Naive thymus-derived CD4-positive, alpha-beta T cell (primary cell): ENCODE measurements around the gene MAP1LC3B. TPM values are rescaled to one million over a fixed set of nuclear protein-coding genes. Genes with fewer than 3 reads are reported as not detected.

ENCODE experiments used
- ATAC-seq: fragments of 150-1000 bp; cut with Tn5 transposase; 2 replicates; pipeline ENCODE4 v1.10.0; 2021; ENCODE audit warnings: mild to moderate bottlenecking, moderate library complexity
- CTCF ChIA-PET: fragments of 350-600 bp; sonication (Branson Sonifier 250); formaldehyde crosslinking; loops from one replicate; lab custom pipeline; 2021; ENCODE audit warnings: antibody characterized with exemption; lab: Charles Lee
- POLR2A ChIA-PET: fragments of 350-600 bp; sonication (Branson Sonifier 250); formaldehyde crosslinking; loops from one replicate; lab custom pipeline; 2021; ENCODE audit warnings: antibody characterized with exemption, inconsistent platforms; lab: Charles Lee
- DNase-seq, 9 donors: peaks; one replicate each; pipeline versions ENCODE4 v3.0.0 to v3.0.0-alpha.2; 2020 to 2022; ENCODE audit warnings: mixed read lengths in 1 of 9
- H3K27ac ChIP-seq: one replicate; pipeline ENCODE4 v1.7.0; 2013; ENCODE audit warnings: mild to moderate bottlenecking, low read depth, low read length, moderate library complexity
- H3K27me3 ChIP-seq, 2 donors: one replicate each; pipeline ENCODE4 v1.7.0; 2013; ENCODE audit warnings: low read length in 2 of 2, mild to moderate bottlenecking in 2 of 2, moderate library complexity in 2 of 2; ENCODE audit not compliant: control insufficient read depth in 2 of 2, insufficient read depth in 2 of 2
- H3K36me3 ChIP-seq, 3 experiments: 1 replicate in 2 of 3; 2 replicates in 1 of 3; pipeline ENCODE4 v1.7.0; 2013; ENCODE audit warnings: low read length in 3 of 3, mild to moderate bottlenecking in 3 of 3, moderate library complexity in 1 of 3; ENCODE audit not compliant: insufficient read depth in 3 of 3, control insufficient read depth in 2 of 3
- H3K4me1 ChIP-seq, 2 donors: one replicate each; pipeline ENCODE4 v1.7.0; 2013; ENCODE audit warnings: low read length in 2 of 2, mild to moderate bottlenecking in 2 of 2, moderate library complexity in 1 of 2; ENCODE audit not compliant: control insufficient read depth in 2 of 2, insufficient read depth in 2 of 2
- H3K4me3 ChIP-seq: 2 replicates; pipeline ENCODE4 v1.7.0; 2013; ENCODE audit warnings: mild to moderate bottlenecking, low read length
- H3K9me3 ChIP-seq, 3 experiments: 1 replicate in 2 of 3; 2 replicates in 1 of 3; pipeline ENCODE4 v1.7.0; 2013; ENCODE audit warnings: low read length in 3 of 3; ENCODE audit not compliant: control insufficient read depth in 2 of 3
- H3K27ac Mint-ChIP-seq, 9 donors: one replicate each; pipeline ENCODE4 v1.8.0; 2020 to 2022; ENCODE audit warnings: mixed read lengths in 9 of 9, mild to moderate bottlenecking in 8 of 9, moderate library complexity in 5 of 9, inconsistent platforms in 2 of 9
- H3K27me3 Mint-ChIP-seq, 5 donors: one replicate each; pipeline ENCODE4 v1.8.0; 2021 to 2022; ENCODE audit warnings: mixed read lengths in 5 of 5, mild to moderate bottlenecking in 1 of 5
- H3K36me3 Mint-ChIP-seq, 5 donors: one replicate each; pipeline ENCODE4 v1.8.0; 2020 to 2022; ENCODE audit warnings: mixed read lengths in 5 of 5, mild to moderate bottlenecking in 3 of 5, inconsistent platforms in 1 of 5
- H3K4me1 Mint-ChIP-seq, 7 donors: one replicate each; pipeline ENCODE4 v1.8.0; 2020 to 2022; ENCODE audit warnings: mixed read lengths in 7 of 7, mild to moderate bottlenecking in 3 of 7, inconsistent platforms in 1 of 7
- H3K4me3 Mint-ChIP-seq, 10 donors: one replicate each; pipeline ENCODE4 v1.8.0; 2020 to 2022; ENCODE audit warnings: mild to moderate bottlenecking in 10 of 10, mixed read lengths in 10 of 10, moderate library complexity in 6 of 10, inconsistent platforms in 2 of 10
- H3K9me3 Mint-ChIP-seq, 11 donors: one replicate each; pipeline ENCODE4 v1.8.0; 2020 to 2022; ENCODE audit warnings: mixed read lengths in 11 of 11, mild to moderate bottlenecking in 4 of 11, inconsistent platforms in 1 of 11, moderate library complexity in 1 of 11
- intact Hi-C, 2 donors: fragments of 100-400 bp; cut with micrococcal nuclease; formaldehyde crosslinking; loops; one replicate each; pipeline ENCODE4 v1.15.1; 2023
- polyA plus RNA-seq, 2 donors: library from polyadenylated mRNA; unstranded; fragments of 300-500 nt; fragmentation: Illumina TruSeq; gene quantifications; one replicate each; pipeline ENCODE4 v1.2.3, GENCODE V29; 2021
- total RNA-seq, 6 experiments: library from RNA in 5 of 6; stranded (reverse) in 5 of 6; gene quantifications; 1 replicate in 5 of 6; 2 replicates in 1 of 6; pipeline ENCODE4 v1.2.3 and lab custom pipeline; 2021 to 2026

Gene MAP1LC3B
- total and polyA plus RNA-seq, 7 experiments from 2014 or later = 54.5 to 126 (median 63.4) TPM

DNA sequence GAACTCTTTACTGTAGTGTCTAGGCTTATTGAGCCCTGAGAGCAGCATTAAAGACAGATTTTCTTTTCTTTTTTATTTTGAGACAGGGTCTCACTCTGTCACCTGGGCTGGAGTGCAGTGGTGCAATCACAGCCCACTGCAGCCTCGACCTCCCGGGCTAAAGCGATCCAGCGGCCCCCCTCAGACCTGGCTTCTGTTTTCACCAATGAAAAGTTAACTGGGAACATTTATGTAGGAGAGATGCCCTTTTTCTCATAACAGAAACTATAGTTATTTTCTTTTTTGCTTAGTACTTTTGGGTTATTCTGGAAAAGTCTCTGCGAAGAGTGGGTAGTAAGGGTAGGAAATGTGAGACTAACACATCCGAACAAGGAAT lies 1.5 kb downstream of the MAP1LC3B start:
- Histone ChIP-seq H3K27me3 (no peaks in the 10 kb centered on the region), H3K27ac (peak overlapping the region; percentile 89), H3K4me1 (peaks cover 17 to 22% of the 10 kb centered on the region in 2 donors), H3K4me3 (peak overlapping the region; percentile 84), H3K36me3 (peaks cover 0 to 1% (median 0%) of the 10 kb centered on the region in 3 experiments), H3K9me3 (no peaks in the 10 kb centered on the region)
- DNase-seq = no peak
- H3K9me3 Mint-ChIP-seq = no peaks in the 10 kb centered on the region
- peak overlapping the region; percentile 90 to 96 (median 93) for H3K4me3 Mint-ChIP-seq
- intact Hi-C loops = loop anchor here (1.0 to 5.0 kb wide), 6 partner anchors 69 to 1836 kb away; partner anchors contain the start of genes C16orf95 (in 1 of the 2) and ZCCHC14 (in 1 of the 2)
- H3K4me1 Mint-ChIP-seq = peaks cover 25 to 55% (median 47%) of the 10 kb centered on the region in 7 donors
- ATAC-seq = no peak
- H3K27me3 Mint-ChIP-seq = no peaks in the 10 kb centered on the region
- H3K36me3 Mint-ChIP-seq = peaks cover 0 to 4% (median 0%) of the 10 kb centered on the region in 5 donors
- ChIA-PET POLR2A (interaction anchor here (0.9 to 2.5 kb wide), 4 partner anchors 11 to 557 kb away, joined by 4 to 39 read pairs (median 5); partner anchors contain the start of genes C16orf95 and FBXO31), CTCF (interaction anchor here (0.6 to 1.4 kb wide), 6 partner anchors 8 to 374 kb away, joined by 3 to 5 read pairs (median 4); partner anchors contain the start of genes C16orf95 and FBXO31)
- peak overlapping the region; percentile 78 to 97 (median 94) for H3K27ac Mint-ChIP-seq

DNA sequence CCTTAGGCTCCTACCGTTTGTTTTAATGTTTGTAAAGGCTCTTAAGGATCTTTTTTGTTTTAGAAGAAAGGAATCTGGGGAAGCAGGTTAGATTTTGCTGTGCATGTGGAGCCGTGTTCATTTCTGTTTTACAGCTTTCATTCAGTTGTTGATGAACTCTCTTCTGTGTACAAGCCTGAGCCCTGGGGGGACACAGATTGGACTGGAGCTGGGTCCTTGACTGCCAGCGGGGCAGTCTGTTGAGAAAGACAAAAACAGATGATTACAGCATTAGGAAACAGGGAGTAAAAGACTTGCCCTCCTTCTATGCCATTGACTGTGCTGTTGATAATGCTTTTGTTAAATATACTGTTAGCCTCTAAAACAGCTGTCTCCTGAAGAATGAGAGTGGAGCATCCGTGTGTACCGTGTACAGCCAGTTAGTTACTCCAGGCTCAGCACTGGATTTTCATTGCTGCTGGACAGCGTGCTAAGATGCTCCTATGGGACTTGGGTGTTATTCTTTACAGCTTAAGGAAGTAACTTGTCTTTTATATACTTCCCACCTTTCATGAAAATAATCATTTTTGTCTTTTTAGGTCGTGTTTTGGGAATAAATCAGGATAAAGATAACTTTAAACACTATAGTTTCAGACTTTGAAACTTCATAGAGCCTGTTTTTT lies 3.2 kb downstream of the MAP1LC3B start:
- H3K27me3 Mint-ChIP-seq = no peaks in the 10 kb centered on the region
- Histone ChIP-seq H3K27ac (no peak overlapping the region), H3K36me3 (peaks cover 0 to 12% (median 6%) of the 10 kb centered on the region in 3 experiments), H3K4me3 (no peak overlapping the region), H3K4me1 (peaks cover 16 to 20% of the 10 kb centered on the region in 2 donors), H3K27me3 (no peaks in the 10 kb centered on the region), H3K9me3 (no peaks in the 10 kb centered on the region)
- ChIA-PET POLR2A (interaction anchor here (0.9 to 1.4 kb wide), 2 partner anchors 78 to 95 kb away, joined by 3 to 4 read pairs; partner anchors contain the start of gene C16orf95), CTCF (interaction anchor here (0.7 to 1.4 kb wide), 8 partner anchors 10 to 241 kb away, joined by 3 to 6 read pairs (median 4); partner anchors contain the start of genes C16orf95 and FBXO31)
- H3K4me3 Mint-ChIP-seq = peak overlapping the region in 4 of 10 donors; percentile 7 to 20 (median 18)
- H3K36me3 Mint-ChIP-seq = peaks cover 0 to 8% (median 6%) of the 10 kb centered on the region in 5 donors
- intact Hi-C loops = no loop called here
- H3K9me3 Mint-ChIP-seq = no peaks in the 10 kb centered on the region
- DNase-seq = no peak
- no peak for ATAC-seq
- H3K4me1 Mint-ChIP-seq = peaks cover 25 to 50% (median 41%) of the 10 kb centered on the region in 7 donors
- peak overlapping the region in 3 of 9 donors; percentile 14 to 34 (median 19) for H3K27ac Mint-ChIP-seq

DNA sequence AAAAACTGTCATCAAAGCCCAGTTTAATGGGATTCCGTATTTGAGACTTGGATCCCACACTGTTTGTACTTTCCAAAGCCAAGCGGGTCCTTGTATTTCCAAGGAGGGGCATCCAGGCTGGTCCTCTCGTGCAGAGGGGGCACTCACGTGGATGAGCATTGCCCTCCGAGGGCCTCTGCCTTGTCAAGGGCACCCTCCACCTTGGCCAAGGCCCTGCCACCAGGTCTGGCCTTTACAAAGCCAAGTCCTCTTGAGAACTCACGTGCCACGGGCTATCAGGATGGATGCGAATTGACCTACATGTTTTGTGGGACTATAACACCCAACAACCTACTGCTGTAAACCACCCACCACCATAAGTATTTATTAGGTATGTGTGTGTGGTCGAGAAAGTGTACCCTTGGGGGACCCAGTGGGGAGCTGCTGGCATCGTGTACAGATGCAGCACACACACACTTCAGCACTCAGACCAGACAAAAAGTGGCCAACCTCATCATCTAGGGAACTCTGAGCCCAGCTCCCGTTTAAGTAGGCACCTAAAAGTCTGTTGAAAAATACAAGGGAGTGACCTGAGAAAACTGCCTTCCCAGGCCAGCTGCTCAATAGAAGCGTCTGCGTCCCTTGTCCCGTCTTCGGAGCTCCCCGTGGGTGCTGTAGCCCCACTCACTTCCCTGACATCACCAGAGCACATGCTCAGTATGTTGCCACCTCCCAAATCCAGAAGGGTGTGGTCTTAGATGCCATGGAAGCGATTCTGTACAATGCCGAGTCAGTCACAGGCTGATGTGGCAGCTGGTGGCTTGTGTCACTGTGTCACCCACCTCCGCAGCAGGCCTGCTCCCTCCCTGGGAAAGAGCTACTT lies 12.9 kb downstream of the MAP1LC3B start:
- H3K9me3 ChIP-seq = no peaks in the 10 kb centered on the region
- peak; percentile 42 for ATAC-seq
- CTCF ChIA-PET = no interaction called here
- no peak for DNase-seq
- peak overlapping the region in 3 of 9 donors; percentile 8 to 59 (median 55) for H3K27ac Mint-ChIP-seq
- POLR2A ChIA-PET = no interaction called here
- no peaks in the 10 kb centered on the region for H3K9me3 Mint-ChIP-seq
- peaks cover 0 to 25% (median 8%) of the 10 kb centered on the region in 5 donors for H3K36me3 Mint-ChIP-seq
- H3K27ac ChIP-seq = no peak overlapping the region
- intact Hi-C loops = no loop called here
- no peaks in the 10 kb centered on the region for H3K27me3 ChIP-seq
- H3K27me3 Mint-ChIP-seq = no peaks in the 10 kb centered on the region
- no peak overlapping the region for H3K4me3 ChIP-seq
- no peak overlapping the region for H3K4me3 Mint-ChIP-seq
- H3K4me1 ChIP-seq = no peaks in the 10 kb centered on the region
- H3K4me1 Mint-ChIP-seq = no peaks in the 10 kb centered on the region
- peaks cover 8 to 81% (median 10%) of the 10 kb centered on the region in 3 experiments for H3K36me3 ChIP-seq

DNA sequence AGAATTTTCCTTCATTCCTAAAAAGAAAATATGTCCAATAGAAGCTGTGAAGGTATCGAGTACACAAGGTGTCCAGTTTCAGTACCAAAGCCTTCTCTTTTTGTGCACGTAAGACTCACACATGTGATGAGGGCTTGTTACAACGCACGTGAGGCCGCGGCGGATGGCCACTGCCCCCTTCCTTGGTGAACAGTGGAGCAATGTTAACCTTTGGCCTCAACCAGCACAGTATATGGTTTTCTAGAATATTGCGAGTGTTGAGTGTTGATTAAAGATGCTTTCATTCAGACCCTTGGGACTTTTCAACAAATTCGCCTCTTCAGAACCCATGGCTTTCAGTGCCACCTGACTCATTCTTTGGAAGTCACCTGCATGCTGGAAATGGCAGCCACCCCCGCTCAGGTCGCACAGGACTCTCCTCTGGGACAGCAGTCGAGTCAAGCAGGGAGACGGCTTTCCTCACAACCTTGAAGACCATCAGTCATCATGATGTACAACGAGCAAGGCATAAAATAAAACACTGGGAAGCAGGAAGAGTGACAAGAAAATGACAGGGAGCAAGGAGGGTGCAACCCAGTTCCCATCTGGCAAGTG lies 14.5 kb downstream of the MAP1LC3B start:
- ATAC-seq = no peak

DNA sequence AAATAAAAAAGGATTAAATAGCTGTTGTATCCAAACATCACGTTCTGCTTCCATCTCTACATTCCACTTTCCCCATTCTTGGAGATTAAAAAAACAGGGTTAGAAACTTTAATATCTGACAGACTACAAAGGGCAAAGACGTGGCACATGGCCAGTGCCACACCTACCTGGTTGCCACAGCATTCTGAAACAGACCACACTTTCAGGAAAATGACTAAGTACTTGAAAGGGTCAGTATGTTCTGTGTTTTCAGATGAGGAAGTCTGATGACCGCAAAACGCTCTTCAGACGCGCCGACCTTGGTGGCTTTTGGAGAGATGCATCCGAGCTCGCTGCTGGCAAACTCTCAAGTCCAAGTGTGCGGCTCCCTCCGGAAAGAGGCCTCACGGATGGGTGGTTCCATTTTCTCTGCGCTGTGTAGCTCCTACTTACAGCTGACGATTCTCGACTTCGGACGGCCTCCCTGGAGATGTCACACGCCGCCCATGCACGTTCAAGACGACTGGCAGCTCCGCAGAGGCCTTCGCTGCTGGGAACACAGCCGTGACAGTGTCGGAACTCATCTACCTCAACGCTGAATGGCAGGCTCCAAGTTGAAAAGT lies 15.5 kb downstream of the MAP1LC3B start:
- intact Hi-C loops = no loop called here
- Histone ChIP-seq H3K4me1 (no peaks in the 10 kb centered on the region), H3K27me3 (no peaks in the 10 kb centered on the region), H3K4me3 (no peak overlapping the region), H3K36me3 (peaks cover 4 to 85% (median 18%) of the 10 kb centered on the region in 3 experiments), H3K27ac (no peak overlapping the region), H3K9me3 (no peaks in the 10 kb centered on the region)
- Mint-ChIP-seq H3K27me3 (no peaks in the 10 kb centered on the region), H3K27ac (peak overlapping the region in 2 of 9 donors; percentile 51 to 53), H3K9me3 (no peaks in the 10 kb centered on the region), H3K4me1 (no peaks in the 10 kb centered on the region), H3K4me3 (no peak overlapping the region), H3K36me3 (peaks cover 6 to 42% (median 10%) of the 10 kb centered on the region in 5 donors)
- DNase-seq (no peak), ATAC-seq (peak; percentile 61)
- POLR2A ChIA-PET = no interaction called here
- CTCF ChIA-PET = no interaction called here

More for the DNA sequence above, 14.5 kb downstream of the MAP1LC3B start:
- ChIA-PET POLR2A (no interaction called here), CTCF (no interaction called here)
- no peaks in the 10 kb centered on the region for H3K27me3 ChIP-seq
- H3K27me3 Mint-ChIP-seq = no peaks in the 10 kb centered on the region
- H3K27ac Mint-ChIP-seq = peak overlapping the region in 1 of 9 donors; percentile 57
- intact Hi-C loops = no loop called here
- H3K27ac ChIP-seq = no peak overlapping the region
- no peak overlapping the region for H3K4me3 Mint-ChIP-seq
- DNase-seq = no peak
- peaks cover 0 to 33% (median 10%) of the 10 kb centered on the region in 5 donors for H3K36me3 Mint-ChIP-seq
- no peaks in the 10 kb centered on the region for H3K9me3 ChIP-seq
- H3K9me3 Mint-ChIP-seq = no peaks in the 10 kb centered on the region
- no peak overlapping the region for H3K4me3 ChIP-seq
- H3K4me1 ChIP-seq = no peaks in the 10 kb centered on the region
- peaks cover 8 to 82% (median 10%) of the 10 kb centered on the region in 3 experiments for H3K36me3 ChIP-seq
- no peaks in the 10 kb centered on the region for H3K4me1 Mint-ChIP-seq

DNA sequence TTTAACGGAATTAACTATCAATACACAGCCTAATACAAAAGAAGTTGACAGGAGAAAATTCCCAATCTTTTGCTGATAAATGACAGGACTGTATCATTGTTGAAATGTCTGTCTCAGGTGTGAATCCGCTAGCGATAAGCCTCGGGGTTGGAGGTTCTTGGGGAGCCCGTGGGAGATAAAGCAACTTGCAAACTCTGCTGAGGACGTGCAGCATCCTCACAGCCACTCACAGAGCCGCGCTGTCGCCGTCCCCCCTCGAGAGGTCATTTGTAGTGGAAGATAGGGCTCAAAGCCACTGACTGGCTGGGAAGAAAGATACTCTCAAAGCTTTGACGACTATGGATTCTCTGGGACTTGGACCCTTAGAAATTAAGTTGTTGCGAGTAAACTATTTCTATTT lies 17.0 kb downstream of the MAP1LC3B start:
- intact Hi-C loops = no loop called here
- Mint-ChIP-seq H3K27ac (peak overlapping the region in 1 of 9 donors; percentile 36), H3K4me1 (no peaks in the 10 kb centered on the region), H3K36me3 (peaks cover 4 to 45% (median 7%) of the 10 kb centered on the region in 5 donors), H3K4me3 (no peak overlapping the region), H3K9me3 (no peaks in the 10 kb centered on the region), H3K27me3 (no peaks in the 10 kb centered on the region)
- POLR2A ChIA-PET = no interaction called here
- H3K36me3 ChIP-seq = peaks cover 4 to 87% (median 8%) of the 10 kb centered on the region in 3 experiments
- ATAC-seq (no peak), DNase-seq (no peak)
- no peak overlapping the region for H3K27ac ChIP-seq
- no peaks in the 10 kb centered on the region for H3K4me1 ChIP-seq
- no peaks in the 10 kb centered on the region for H3K27me3 ChIP-seq
- H3K4me3 ChIP-seq = no peak overlapping the region
- H3K9me3 ChIP-seq = no peaks in the 10 kb centered on the region
- CTCF ChIA-PET = interaction anchor here (1.0 kb wide), 1 partner anchor 14 kb away, joined by 4 read pairs; no protein-coding TSS in a partner anchor
